ENCODE results near the gene ANKRD22.
A peak's percentile ranks its signal among the peaks of the same experiment; 100 is the strongest.

Gene ANKRD22

DNA sequence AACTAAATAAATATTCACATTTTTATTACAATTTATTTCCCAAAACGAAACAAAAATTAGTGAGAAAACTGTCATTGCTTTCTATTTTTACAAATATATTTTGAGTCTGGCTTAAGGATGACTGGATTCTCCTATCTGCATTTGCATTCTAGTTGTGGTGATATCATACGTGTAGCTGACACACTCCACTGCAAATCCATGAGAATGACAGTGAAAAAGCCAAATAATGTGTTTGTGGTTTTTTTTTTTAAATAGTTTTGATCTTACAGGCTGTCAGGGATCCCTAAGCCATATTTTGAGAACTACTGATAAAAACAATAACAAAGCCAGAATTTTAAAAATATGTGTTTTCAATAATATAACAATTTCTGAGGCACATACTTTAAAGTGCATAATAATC, 22.6 kb upstream of the ANKRD22 start:
- TF ChIP-seq, protein P1, sequence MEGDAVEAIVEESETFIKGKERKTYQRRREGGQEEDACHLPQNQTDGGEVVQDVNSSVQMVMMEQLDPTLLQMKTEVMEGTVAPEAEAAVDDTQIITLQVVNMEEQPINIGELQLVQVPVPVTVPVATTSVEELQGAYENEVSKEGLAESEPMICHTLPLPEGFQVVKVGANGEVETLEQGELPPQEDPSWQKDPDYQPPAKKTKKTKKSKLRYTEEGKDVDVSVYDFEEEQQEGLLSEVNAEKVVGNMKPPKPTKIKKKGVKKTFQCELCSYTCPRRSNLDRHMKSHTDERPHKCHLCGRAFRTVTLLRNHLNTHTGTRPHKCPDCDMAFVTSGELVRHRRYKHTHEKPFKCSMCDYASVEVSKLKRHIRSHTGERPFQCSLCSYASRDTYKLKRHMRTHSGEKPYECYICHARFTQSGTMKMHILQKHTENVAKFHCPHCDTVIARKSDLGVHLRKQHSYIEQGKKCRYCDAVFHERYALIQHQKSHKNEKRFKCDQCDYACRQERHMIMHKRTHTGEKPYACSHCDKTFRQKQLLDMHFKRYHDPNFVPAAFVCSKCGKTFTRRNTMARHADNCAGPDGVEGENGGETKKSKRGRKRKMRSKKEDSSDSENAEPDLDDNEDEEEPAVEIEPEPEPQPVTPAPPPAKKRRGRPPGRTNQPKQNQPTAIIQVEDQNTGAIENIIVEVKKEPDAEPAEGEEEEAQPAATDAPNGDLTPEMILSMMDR (IDR thresholded peaks at IDR 0.05) = no peak
- Histone ChIP-seq H3K9me3 (no peaks in the 10 kb centered on the region), H3K27me3 (no peaks in the 10 kb centered on the region), H3K36me3 (no peaks in the 10 kb centered on the region), H3K4me3 (ENCODE audit: low read depth in 1 of 2, low read length in 1 of 2) (no peak overlapping the region), H3K27ac (no peak overlapping the region), H3K4me1 (ENCODE audit: control insufficient read depth in 1 of 2, insufficient read depth in 1 of 2, low read depth in 1 of 2, low read length in 1 of 2) (peaks cover 22 to 24% of the 10 kb centered on the region in 2 experiments)

DNA sequence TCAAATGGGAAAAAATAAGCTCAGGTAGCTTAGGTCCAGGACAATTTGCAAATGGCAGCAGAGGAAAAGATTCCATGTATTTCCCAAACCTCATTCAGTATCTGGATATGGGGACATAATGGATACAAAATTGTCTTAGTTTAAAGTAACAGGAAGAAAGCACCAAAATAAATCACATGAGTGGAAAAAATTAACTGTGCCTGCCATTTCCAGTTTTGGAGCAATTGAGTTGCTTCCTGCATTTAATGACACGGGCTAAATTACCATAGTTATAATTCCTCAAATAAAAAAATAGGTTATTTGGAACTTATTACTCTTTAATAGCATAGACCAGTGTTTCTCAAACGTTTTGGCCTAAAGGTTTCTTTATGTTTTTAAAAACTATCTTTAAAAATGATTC, 22.1 kb upstream of the ANKRD22 start:
- H3K27ac ChIP-seq = no peak overlapping the region
- H3K4me3 ChIP-seq (ENCODE audit: low read depth in 1 of 2, low read length in 1 of 2) = no peak overlapping the region
- no peaks in the 10 kb centered on the region for H3K36me3 ChIP-seq
- no peaks in the 10 kb centered on the region for H3K27me3 ChIP-seq
- TF ChIP-seq, protein P1 (IDR thresholded peaks at IDR 0.05) = no peak
- H3K9me3 ChIP-seq = no peaks in the 10 kb centered on the region
- H3K4me1 ChIP-seq (ENCODE audit: control insufficient read depth in 1 of 2, insufficient read depth in 1 of 2, low read depth in 1 of 2, low read length in 1 of 2) = peaks cover 17 to 19% of the 10 kb centered on the region in 2 experiments

DNA sequence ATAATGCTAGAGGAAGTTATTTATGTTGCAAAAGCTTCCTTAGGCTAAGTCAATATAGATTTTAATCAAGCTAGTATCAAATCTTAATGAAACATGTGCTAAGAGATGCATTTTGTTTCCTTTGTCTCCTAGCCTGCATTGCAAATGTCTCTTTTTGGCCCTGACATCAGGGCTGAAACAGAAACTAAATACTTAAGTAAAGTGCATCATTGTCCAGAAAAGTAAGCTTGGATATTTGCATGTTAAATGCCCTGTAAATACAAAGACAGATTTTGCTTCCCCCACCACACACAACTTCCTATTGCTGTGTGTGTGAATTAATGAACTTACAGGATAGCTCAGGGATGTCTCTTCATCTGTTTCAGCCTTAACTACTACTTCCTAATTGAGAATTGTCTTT, 18.4 kb upstream of the ANKRD22 start:
- Histone ChIP-seq H3K27me3 (no peaks in the 10 kb centered on the region), H3K36me3 (no peaks in the 10 kb centered on the region)

DNA sequence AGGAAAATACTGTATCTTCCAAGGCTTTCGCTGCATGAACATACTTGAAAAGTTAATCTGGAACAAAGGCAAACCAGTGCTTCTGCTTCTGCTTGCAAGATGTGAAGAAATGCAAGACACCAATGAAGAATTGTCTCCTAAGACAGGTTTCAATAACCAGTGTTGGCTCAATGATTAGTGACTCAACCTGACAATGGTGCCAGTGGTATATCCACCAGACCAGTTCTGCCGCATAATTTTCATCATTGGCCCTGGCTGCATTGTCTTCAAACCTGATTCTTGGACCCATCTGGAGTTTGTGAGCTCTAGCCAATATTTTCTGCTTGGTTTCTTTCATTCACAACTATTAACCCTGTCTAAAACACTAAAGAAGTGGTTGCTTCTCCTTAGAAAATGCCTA, 14.8 kb upstream of the ANKRD22 start:
- H3K27me3 ChIP-seq = no peaks in the 10 kb centered on the region
- H3K4me1 ChIP-seq (ENCODE audit: control insufficient read depth in 1 of 2, insufficient read depth in 1 of 2, low read depth in 1 of 2, low read length in 1 of 2) = peaks cover 6 to 28% of the 10 kb centered on the region in 2 experiments
- H3K27ac ChIP-seq = no peak overlapping the region
- TF ChIP-seq, protein P1 (IDR thresholded peaks at IDR 0.05) = no peak
- H3K4me3 ChIP-seq (ENCODE audit: low read depth in 1 of 2, low read length in 1 of 2) = no peak overlapping the region
- no peaks in the 10 kb centered on the region for H3K36me3 ChIP-seq
- no peaks in the 10 kb centered on the region for H3K9me3 ChIP-seq

More for the DNA sequence above, 18.4 kb upstream of the ANKRD22 start:
- TF ChIP-seq, protein P1 (IDR thresholded peaks at IDR 0.05) = no peak
- H3K4me1 ChIP-seq (ENCODE audit: control insufficient read depth in 1 of 2, insufficient read depth in 1 of 2, low read depth in 1 of 2, low read length in 1 of 2) = peaks cover 5 to 11% of the 10 kb centered on the region in 2 experiments
- H3K9me3 ChIP-seq = no peaks in the 10 kb centered on the region
- no peak overlapping the region for H3K27ac ChIP-seq
- no peak overlapping the region for H3K4me3 ChIP-seq (ENCODE audit: low read depth in 1 of 2, low read length in 1 of 2)

DNA sequence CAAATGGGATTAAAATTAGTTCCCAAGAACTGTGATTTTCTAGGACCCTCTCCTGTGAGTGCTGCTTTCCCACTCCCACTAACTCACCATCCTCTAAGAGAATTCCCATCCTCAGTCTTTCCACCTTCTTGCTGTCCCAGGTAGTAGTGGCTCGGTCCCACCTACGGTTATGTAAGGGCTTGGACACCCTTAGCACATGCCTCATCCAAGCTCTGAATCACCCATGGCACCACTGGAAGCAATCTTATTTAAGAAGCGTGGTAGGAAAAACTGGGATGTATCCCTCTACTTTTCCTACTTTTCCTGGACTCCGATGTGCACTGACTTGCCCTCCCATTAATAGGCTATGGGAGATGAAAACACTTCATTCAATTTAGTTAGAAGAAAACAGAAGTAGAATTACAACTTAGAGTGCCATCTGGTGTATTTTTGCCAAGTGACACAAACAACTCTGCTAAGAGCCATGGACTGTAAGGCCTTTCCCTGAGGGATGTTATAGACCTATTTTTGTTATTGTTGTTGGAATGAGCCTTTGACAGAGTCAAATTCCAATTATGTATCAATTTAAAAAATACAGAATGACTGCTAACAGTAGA, 13.7 kb upstream of the ANKRD22 start:
- Histone ChIP-seq H3K9me3 (no peaks in the 10 kb centered on the region), H3K27ac (peak overlapping the region; percentile 25), H3K36me3 (no peaks in the 10 kb centered on the region), H3K4me3 (ENCODE audit: low read depth in 1 of 2, low read length in 1 of 2) (no peak overlapping the region), H3K27me3 (no peaks in the 10 kb centered on the region), H3K4me1 (ENCODE audit: control insufficient read depth in 1 of 2, insufficient read depth in 1 of 2, low read depth in 1 of 2, low read length in 1 of 2) (peaks cover 17 to 39% of the 10 kb centered on the region in 2 experiments)
- TF ChIP-seq, protein P1 (IDR thresholded peaks at IDR 0.05) = peak; percentile 55
